ENCODE results near the gene RETN.

Gene RETN

DNA sequence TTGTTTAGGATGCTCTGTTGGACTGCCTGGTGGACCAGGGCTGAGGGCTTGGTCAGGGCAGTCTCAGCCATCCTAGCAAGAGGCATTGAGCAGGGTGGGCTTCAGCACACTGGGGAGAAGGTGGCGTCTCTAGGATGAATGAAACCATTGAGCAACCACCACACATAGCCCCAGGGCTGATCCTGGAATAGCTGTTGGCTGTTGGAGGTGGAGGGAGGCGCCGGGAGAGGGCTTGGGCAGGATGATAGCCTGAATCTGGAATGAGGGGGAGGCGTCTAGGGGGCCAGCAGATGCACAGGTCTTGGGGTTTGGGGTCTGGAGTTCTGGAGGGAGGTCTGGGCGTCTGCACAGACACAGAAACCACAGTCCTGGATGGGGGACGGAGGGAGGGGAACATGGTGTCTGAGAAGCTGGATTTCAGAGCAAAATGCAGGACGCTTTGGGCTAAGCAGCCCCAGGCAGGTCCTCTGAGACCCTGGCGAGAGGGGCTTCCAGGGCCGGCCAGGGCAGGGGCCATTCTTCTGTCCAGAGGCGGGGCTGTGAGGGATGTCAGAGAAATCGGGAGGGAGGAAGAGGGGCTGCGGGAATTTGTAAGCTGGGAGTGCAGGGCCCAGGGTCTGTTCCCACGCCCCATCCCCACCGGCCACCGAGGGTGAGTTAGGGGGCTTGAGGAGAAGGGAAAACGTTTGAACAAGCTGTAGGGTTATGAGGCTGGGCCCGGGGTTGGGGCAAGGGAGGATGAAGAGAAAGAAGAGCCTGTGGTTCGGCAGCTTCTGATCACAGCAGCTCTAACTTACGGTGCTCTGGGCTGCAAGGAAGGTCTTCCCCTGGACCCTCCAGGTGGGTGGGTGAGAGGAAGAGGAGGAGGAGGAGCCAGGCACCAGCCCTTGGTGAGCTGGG, 16.9 kb downstream of the RETN start:
- DNase-seq: no peak

DNA sequence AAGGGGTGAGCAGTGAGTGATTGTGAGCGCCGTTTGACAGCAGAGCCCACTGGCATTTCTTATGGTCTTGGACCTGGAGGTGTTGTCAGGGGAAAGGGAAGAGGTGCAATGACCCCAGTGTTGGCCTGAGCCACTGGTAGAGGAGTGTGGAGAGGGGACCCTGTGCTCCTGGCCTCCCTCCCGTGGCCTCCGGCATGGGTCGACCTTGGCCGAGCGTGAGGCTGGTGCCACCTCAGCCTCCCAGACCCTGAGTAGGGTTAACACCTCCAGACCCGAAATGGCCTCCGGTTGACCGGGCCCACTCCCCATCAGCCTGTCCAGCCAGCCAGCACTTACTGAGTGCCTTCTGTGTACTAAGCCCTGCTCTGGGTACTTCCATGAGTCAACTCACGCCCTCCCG, 18.3 kb downstream of the RETN start:
- DNase-seq: no peak

DNA sequence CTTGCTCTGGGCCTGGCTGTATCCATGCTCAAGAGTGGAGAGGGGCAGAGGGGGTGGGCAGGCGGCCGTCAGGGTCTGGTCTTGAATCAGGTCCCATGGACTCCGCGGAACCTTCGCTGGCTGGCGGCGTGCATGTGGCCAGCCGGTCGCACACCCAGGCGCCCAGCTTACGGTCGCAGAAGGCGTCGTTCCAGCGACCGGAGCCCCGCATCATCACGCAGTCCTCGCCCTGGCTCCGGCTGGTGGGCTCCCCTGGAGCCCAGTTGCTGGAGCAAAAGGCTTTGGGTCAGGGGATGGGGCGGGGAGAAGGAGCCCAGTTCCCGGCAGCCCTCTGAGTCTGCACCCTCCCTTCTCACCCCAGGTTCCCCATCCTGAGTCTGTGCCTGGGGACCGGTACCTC, 20.3 kb downstream of the RETN start:
- no peak for DNase-seq

DNA sequence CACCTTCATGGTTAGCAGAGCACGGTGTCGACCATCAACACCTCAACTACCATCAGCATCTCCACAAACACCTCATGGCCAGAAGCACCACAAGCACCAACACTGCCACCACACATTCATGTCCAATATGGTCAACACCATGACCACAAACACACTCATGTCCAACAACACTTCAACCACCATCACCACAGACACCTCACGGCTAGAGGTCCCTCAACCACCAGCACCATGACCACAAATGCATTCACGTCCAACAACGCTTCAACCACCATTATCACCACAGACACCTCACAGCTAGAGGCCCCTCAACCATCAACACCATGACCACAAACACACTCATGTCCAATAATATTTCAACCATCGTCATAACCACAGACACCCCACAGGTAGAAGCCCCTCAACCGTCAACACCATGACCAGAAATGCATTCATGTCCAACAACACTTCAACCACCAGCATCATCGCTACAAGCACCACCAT, 22.0 kb downstream of the RETN start:
- DNase-seq: no peak

DNA sequence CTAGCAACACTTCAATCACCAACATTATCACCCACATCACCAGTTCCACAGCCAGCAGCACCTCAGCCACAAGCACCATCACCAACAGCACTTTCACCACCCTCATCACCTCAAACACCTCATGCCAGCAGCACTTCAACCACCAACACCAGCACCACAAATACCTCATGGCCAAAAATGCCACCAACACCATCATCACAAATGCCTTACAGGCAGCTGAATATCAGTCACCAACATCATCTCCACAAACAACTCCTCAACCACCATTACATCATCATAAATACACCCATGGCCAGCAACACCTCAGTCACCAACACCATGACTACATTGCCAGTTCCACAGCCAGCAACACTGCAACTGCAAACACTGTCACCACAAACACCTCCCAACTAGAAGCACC, 22.6 kb downstream of the RETN start:
- DNase-seq: no peak

DNA sequence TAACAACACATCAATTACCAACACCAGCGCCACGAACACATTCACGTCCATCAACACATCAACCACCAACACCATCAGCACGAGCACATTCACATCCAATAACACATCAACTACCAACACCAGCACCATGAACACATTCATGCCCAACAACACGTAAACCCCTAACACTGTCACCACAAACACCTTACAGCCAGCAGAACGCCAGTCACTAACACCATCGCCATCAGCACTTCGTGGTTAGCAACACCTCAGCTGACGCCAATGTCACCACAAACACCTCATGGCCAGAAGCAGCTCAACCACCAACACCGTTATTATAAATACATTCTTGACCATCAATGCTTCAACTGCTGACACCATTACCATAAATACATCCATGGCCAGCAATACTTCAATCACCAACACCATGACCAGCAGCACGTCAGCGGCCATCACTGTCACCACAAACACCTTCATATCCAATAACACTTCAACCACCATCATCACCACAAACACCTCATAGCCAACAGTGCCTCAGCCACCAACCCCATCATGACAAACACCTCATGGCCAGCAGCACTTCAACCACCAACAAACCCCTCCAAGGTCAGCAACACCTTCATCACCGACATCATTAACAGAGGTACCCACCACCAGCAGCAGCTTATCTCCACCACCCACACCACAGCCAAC, 23.7 kb downstream of the RETN start:
- DNase-seq: no peak

DNA sequence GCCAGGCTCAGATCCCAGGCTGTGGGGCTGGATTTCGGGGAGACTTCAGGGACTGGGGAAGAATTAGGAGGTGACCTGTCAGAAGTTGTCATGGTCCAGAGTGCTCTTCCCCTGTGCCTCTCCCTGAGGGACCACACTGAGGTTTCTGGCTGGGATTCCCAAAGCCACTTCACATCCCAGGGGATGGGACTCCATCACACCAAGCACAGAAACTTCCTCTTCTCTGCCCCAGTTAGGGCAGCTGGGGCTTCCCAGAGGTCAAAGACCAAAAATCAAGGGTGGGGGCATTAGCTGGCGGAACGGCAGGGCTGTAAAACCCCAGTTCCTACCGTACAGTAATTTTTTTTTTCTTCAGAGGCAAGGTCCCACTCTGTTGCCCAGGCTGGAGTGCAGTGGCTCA, 25.6 kb downstream of the RETN start:
- no peak for DNase-seq

DNA sequence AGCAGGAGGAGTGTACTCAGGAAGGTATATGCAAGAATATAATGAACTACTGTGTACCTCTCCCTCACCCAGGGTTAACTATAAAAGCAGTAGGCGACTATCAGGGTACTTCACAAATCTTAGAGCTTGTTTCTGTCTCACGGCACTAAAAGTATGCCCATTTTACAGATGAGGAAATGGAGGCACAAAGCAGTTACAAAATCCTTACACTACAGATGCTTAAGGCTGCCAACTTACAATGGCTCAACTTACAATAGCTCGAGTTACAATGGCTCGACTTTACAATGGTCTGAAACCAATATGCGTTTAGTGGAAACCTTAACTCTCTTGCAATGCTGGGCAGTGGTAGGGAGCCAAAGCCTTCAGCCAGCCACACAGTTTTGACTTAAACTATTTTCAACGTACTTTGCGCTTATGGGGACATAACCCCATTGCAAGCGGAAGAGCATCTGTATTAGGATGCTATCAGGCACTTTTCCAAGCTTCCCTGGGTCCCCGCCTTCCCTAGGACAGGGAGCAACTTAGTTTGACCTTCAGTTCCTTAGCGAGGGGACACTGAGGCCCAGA, 29.0 kb downstream of the RETN start:
- DNase-seq: no peak

DNA sequence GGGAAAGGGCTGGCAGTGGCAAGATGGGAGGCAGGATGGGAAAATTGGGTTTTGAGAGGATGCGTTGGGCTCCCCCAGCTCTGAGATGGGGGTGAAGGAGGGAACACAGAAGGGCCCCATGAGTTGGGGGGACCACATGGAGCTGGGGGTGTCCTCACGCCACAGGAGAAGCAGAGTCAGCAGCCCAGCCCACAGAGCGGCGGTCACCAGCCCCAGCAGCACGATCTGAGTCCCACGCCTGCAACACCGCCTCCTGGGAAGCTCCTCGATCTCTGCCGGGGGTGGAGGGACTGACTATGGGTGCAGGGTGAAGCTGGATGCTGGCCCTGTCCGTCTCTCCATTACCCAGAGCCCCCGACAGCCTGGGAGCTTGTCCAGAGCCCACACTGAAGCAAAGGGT, 29.7 kb downstream of the RETN start:
- DNase-seq: no peak

DNA sequence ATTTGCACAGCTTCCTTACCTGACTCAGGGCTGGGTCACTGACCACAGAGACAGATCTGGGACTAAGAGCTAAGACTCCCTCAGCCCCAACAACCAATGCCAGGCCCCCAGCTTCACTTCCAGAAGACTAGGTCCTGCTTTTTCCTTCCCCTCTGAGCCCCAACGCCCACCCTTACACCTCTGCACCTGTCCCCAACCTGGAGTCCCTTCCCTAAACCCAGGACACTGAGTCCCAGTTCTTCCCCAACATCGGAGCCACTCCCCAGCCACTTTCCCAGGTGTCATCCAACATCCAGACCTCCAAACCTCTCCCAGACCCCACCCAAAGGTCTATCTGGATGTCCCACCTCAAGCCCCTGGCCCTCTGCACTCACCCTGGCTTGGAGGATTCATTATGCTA, 30.2 kb downstream of the RETN start:
- DNase-seq: no peak

DNA sequence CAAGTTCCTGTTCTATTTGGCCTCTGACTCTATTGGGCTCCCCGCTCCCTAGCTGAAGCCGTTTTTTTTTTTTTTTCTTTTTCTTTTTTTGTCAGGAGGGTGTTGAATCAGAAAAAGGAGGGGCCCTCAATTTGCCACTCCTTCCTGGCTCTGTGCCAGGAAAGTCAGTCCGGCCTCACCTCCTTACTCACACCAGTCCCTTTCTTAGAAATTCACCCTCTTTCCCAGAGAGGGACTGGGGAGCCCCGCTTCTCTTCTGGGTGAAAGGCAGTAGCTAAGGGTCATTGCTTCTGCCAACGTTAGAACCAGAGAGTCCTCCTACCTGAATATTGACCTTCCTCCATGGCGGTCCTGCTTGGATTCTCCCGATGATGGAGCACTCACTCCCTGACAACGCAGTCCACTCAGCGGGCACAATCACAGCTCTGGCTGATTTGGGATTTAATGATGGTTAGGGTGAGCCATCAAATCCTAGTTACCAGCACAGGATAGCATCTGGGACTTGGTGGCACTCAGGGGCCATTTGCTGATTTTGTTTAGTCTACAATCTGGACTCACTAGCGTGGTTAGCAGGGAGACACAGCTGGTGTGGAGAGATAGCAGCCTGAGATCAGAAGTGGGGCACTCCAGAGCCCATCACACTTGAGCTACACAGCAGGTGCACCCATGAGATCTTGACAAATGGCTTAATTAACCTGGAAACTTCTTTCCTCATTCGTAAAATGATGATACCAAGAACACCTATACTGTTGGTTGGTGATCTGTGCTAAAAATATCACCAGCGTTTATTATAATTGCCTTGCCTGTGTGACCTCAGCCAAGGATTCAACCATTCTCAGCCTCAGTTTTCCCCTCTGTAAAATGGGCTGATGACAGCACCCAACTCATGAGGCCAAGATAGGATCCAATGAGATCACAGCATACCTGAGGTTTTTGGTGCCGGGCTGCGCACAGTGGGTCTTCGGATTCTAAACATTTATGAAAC, 30.9 kb downstream of the RETN start:
- DNase-seq: no peak

DNA sequence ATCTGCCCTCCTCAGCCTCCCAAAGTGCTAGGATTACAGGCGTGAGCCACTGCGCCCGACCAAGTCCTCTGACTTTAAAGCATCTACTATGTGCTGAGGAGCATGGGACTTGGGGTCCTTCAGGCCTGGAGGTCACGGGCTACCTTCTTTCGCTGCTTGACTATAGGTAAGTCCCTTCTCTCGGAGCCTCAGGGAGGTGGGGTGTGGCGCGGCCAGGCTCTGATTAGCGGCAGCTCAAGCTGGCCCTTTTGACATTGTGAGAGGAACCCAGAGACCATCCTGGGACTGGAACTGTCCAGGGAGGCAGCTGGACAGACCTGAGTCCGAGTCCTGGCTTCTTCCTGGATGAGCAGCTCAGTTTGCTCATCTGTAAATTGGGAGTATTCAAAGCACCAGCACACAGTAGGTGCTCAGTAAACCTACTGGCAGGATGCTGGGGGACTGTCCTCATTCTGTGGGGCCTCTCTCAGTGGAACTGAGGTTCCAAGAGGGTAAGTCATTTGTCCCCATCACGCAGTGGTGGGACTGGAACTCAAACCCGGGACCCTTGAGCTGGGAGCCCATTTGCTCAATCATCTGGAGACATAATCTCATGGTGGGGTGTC, 32.3 kb downstream of the RETN start:
- DNase-seq: no peak

DNA sequence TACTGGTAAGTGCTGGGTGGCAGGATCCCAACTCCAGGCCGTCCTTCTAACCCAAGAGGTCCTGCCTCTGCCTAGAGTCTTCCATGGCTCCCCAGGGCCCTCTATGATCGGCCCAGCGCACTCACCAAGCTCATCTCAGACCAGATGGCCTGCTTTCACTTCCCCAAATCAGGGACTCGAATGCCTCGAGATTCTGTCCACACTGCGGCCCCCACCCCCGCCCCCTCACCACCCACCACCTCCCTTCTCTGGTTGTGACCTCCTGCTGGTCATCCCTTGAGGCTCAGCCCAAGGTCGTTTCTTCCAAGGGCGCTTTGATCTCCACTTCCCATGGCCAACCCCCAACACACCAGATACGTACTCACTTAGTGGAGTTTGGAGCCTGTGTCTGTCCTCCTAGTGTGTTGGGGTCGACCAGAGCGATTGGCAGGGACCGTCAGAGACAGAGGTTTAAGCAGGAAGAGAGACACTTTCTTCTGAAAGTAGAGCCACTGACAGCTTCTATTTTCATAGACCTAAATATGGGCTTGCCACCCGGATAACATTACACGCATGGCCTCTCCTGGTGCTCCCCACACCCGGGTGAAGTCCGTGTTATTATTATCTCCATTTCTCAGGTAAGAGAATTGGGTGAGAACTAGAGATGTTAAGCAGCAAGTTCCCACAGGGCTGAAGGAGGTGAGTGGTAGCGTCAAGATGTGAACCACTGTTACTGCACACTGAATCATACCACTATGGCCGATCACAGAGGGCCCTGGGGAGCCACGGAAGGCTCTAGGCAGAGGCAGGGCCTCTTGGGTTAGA, 33.0 kb downstream of the RETN start, which contains the start of gene FCER2:
Gene FCER2, minus strand, starts transcription at position 478 of the 804 bp plus-strand sequence. CDS start 2,371 bp downstream, outside the sequence.
- no peak for DNase-seq

DNA sequence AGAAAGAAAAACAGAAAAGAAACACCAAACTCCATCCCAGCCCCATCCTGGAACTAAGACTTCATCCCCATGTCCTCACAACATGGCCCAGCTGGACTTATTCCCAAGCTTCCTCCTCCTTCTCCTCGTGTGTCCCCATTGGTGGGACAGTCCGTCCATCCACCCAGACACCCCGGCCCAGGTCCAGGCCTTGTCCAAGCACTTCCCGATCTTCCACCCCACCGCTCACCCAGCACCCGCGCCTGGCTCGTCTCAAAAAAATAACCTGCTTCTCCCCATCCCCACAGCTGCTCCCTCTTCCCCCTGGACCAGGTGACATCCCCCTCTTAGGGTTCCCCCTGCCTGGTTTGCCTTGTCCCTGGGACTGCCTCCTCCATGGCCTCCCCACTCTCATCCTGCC, 34.5 kb downstream of the RETN start:
- no peak for DNase-seq

DNA sequence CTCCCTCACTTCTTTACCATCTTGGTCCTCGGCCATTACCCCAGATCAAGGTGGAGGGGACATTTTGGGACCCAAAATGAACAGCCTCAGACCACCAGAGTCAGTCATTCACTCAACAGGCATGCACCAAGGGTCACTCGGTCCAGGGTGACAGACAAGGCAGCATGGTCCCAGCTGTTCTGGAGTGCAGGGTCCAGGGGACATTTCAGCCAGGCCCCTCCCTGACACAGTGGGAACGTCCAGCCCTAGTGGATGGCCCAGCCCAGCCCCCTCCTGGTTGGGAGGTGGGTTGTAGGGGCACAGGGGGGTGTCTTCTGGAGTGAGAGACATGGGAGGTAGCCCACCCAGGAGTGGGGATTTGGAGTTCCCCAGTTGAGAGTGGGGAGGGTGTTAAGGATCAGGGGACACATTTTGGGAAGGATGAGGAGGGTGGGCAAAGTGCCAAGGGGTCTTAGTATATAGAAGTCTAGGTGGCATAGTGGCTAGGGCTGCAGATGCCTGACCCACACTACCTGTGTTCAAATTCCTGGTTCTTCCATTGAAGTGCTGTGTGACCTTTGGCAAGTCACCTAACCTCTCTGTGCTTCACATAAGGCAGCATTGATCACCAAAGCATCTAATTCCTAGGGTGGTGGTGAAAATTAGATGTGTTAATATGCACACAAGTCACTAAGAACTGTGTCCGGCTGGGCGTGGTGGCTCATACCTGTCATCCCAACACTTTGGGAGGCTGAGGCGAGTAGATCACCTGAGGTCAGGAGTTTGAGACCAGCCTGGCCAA, 35.6 kb downstream of the RETN start:
- no peak for DNase-seq

DNA sequence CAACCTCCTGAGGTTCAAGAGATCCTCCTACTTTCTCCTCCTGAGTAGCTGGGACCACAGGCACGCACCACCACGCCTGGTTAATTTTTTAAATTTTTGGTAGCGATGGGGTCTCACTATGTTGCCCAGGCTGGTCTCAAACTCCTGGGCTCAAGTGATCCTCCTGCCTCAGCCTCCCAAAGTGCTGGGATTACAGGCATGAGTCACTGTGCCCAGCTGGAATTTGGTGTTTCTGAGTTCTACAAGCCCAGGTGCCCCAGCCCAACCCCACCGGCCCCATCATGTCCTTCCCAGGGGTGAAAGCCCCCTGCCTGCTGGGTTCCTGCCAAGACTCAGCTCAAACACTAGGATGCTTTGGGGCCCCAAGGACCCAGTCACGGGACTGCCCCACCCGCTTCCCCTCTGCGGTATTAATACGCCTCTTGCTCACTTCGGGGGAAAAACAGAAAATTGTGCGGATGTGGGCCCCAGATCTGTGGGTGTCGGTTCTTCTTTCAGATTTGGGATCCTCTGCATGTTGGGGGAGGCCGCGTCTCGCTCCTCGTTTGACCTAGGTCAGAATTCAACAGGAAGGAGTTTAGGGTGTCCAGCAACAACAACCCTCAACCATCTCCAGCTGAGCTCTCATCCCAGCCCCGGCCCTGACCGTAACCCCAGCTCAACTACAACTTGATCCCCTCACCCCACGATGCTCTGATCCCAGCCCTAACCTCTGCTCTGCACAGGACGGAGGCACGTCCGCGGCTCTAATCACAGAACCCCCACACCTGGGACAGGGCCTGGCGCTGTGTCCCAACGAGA, 36.7 kb downstream of the RETN start:
- DNase-seq: no peak

DNA sequence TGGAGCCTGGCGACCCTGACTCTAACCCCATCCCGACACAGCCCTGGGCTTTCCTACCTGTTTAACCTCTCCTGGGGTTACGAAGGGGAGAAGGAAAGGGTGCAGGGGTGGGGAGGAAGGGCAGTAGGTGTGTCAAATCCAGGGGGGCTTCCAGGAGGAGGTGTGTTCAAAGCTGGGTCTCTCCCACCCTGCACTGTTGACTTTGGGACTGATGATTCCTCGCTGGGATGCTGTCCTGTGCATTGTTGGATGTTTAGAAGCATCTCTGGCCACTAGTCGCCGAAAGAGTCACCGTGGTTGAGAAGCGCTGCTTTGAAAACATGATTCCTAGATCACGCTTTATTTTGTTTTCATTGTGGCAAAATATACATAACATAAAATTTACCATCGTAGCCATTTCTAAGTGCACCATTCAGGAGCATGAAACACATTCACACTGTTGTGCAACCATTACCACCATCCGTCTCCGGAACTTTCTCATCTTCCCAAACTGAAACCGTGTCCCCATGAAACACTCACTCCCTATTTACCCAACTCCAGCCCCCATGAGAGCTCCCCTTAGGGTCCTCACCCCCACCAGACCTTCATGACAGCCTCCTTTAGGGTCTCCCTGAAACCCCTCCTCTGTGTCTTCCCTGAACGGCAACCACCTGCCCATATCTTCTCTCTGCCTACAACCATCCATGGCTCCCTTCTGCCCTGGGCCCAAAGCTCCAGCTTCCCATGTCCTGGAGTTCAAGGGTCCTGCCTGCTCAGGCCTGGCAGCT, 37.5 kb downstream of the RETN start:
- no peak for DNase-seq

DNA sequence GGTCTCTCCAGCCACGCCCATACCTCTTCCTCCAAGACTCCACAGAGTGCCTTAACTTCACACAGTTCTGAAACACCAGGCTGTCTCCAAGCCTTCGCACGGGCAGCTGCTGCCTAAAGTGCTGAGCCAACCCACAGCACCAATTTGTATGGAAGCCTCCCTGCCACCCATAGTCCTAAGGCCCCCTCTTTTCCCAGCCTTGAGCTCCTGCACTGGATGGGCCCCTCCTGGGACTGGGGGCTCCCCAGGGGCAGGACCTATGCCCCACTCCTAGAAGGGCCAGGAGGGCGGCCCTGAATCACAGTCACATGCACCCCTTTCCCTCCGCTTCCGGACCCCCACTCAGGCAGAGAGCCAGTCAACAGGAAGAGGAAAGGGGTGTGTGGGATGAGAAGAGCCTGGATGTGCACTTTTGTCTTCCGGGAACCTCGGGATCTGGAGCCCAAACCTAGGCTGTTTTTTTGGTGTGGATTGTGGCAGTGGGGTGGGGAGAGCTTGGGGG, 38.2 kb downstream of the RETN start:
- no peak for DNase-seq

Data from NCI-H2029 treated with DMSO at 0.1 percent for 48 hours (cell line).